ENCODE results near the gene TMEM131. TPM values are rescaled to one million over a fixed set of nuclear protein-coding genes. Genes with fewer than 3 reads are reported as not detected.
"Not testable (repeated sequence)": the region's sequence is repeated elsewhere in the genome, so short reads cannot be mapped to it uniquely, and the experiment has no call there.

Gene TMEM131
- total RNA-seq, 1 donor from 2014 or later = 35.4 TPM

DNA sequence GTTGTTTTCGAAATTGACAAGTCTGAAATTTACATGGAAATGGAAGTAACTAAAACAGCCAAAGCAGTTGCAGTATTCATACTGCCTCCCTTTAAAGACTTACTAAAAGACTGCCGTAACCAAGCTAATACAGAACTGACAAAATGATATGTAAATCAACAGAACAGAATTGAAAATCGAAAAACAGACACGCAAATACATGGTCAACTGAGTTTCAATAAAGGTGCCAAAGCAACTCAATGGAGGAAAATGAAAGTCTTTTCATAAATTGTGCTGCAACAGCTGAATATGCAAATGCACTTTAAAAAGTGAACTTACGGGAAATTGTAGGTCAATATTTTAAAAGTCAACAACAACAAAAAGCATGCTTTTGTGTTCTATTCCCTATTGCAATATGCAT lies 34.2 kb downstream of the TMEM131 start:
- no peak overlapping the region for H3K27ac ChIP-seq
- intact Hi-C loops (cut with DNase I) = no loop called here
- H3K36me3 ChIP-seq = no peaks in the 10 kb centered on the region
- no peak overlapping the region for H3K4me3 ChIP-seq
- no peaks in the 10 kb centered on the region for H3K9me3 ChIP-seq
- DNase-seq (ENCODE audit: extremely low spot score in 2 of 2) = no peak
- peaks cover 61% of the 10 kb centered on the region for H3K4me1 ChIP-seq
- TF ChIP-seq POLR2A (IDR thresholded peaks at IDR 0.05) (no peak), POLR2AphosphoS5 (IDR thresholded peaks at IDR 0.05; ENCODE audit: insufficient read depth in 1 of 2, low read depth in 1 of 2) (no peak)
- TF ChIP-seq, protein P1, sequence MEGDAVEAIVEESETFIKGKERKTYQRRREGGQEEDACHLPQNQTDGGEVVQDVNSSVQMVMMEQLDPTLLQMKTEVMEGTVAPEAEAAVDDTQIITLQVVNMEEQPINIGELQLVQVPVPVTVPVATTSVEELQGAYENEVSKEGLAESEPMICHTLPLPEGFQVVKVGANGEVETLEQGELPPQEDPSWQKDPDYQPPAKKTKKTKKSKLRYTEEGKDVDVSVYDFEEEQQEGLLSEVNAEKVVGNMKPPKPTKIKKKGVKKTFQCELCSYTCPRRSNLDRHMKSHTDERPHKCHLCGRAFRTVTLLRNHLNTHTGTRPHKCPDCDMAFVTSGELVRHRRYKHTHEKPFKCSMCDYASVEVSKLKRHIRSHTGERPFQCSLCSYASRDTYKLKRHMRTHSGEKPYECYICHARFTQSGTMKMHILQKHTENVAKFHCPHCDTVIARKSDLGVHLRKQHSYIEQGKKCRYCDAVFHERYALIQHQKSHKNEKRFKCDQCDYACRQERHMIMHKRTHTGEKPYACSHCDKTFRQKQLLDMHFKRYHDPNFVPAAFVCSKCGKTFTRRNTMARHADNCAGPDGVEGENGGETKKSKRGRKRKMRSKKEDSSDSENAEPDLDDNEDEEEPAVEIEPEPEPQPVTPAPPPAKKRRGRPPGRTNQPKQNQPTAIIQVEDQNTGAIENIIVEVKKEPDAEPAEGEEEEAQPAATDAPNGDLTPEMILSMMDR (IDR thresholded peaks at IDR 0.05) = no peak
- no peaks in the 10 kb centered on the region for H3K27me3 ChIP-seq

DNA sequence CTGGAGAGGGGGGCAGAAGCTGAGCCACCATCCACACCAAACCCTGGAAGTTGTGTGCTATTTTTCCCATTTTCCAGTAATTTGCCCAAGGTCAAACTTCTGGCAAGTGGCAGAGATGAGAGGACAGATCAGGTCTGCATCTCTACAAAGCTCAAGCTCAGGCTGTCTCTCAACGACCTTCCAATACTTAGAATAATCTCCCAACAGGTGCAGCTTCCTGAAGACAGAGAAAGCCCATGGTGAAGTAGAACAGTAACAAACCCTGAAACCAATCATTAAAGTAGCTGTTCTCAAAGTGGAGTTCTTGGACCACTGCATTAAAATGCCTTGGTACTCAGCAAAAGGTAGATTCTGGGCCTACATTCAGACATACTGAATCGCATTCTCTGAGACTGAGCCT lies 37.6 kb downstream of the TMEM131 start:
- no peaks in the 10 kb centered on the region for H3K36me3 ChIP-seq
- H3K27ac ChIP-seq = no peak overlapping the region
- no peaks in the 10 kb centered on the region for H3K9me3 ChIP-seq
- no peak overlapping the region for H3K4me3 ChIP-seq
- peaks cover 34% of the 10 kb centered on the region for H3K4me1 ChIP-seq
- no peak for TF ChIP-seq POLR2AphosphoS5 (IDR thresholded peaks at IDR 0.05; ENCODE audit: insufficient read depth in 1 of 2, low read depth in 1 of 2)
- H3K27me3 ChIP-seq = no peaks in the 10 kb centered on the region
- intact Hi-C loops (cut with DNase I) = no loop called here
- no peak for DNase-seq (ENCODE audit: extremely low spot score in 2 of 2)

DNA sequence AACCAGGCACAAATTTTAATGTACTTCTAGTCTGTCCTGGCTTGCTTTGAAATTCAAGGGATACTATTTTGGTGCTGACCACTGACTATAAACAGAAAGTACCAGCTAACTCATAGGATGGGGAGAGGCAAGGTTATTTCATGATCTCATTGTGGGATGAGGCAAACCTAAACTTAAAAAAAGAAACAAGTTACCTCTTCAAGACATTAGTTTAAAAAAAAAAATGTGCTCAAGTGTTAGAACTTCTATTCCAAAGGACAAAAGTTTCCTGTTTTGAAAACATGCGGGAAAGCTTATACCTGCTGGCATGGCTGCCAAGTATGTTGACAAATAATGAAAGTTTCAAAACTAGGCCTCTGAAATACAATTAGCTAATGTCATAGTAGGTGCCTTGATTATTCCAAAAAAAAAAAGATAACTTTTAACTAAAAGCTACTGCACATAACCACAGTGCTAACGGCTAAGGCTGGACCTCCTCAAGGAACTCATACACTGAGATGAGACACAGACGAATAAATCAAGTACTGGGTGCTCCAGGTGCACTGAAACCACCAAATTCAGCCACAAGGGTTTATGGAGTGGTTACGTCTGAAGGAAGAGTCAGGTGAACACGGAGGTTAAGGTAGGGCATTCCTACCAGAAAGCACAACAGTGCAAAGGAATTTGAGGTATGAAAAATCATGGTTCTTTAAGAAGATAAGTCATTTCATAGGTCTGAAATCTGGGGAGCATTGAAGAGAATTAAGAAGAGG lies 38.1 kb downstream of the TMEM131 start:
- H3K9me3 ChIP-seq = no peaks in the 10 kb centered on the region
- DNase-seq (ENCODE audit: extremely low spot score in 2 of 2) = no peak
- H3K27ac ChIP-seq = no peak overlapping the region
- H3K27me3 ChIP-seq = no peaks in the 10 kb centered on the region
- H3K4me1 ChIP-seq = peaks cover 29% of the 10 kb centered on the region
- no peak overlapping the region for H3K4me3 ChIP-seq
- TF ChIP-seq POLR2A (IDR thresholded peaks at IDR 0.05) = no peak
- intact Hi-C loops (cut with DNase I) = no loop called here
- no peaks in the 10 kb centered on the region for H3K36me3 ChIP-seq

DNA sequence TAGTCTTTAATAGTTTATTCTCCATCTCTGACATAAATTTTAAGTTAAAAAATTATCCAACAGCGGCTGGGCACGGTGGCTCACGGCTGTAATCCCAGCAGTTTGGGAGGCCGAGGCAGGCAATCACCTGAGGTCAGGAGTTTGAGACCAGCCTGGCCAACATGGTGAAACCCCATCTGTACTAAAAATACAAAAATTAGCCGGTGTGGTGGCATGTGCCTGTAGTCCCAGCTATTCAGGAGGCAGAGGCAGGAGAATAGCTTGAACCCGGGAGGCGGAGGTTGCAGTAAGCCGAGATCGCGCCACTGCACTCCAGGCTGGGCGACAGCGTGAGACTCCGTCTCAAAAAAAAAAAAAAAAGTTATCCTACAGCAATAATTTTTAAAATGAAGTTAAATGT lies 39.0 kb downstream of the TMEM131 start:
- intact Hi-C loops (cut with DNase I); H3K27ac ChIP-seq; H3K27me3 ChIP-seq; H3K4me3 ChIP-seq; H3K36me3 ChIP-seq; H3K9me3 ChIP-seq; DNase-seq (ENCODE audit: extremely low spot score in 2 of 2): not testable (repeated sequence)
- H3K4me1 ChIP-seq = peaks cover 30% of the 10 kb centered on the region

DNA sequence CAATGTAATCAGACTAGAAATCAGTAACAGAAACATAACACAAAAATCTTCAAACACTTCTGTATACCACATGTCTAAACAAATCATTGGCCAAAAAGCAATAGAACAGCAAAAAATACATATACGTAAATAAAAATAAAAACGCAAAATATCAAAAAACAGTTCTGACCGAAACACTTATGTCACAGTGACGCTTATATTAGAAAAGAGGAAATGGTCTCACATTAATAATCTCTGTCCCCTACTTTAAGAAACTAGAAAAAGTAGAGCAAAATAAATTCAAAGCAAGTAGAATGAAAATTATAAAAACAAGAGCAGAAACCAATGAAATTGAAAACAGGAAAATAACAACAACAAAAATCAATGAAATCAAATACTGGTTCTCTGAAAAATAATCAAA lies 41.9 kb downstream of the TMEM131 start:
- peaks cover 37% of the 10 kb centered on the region for H3K4me1 ChIP-seq
- H3K27me3 ChIP-seq = no peaks in the 10 kb centered on the region
- intact Hi-C loops (cut with DNase I) = no loop called here
- no peaks in the 10 kb centered on the region for H3K9me3 ChIP-seq
- H3K4me3 ChIP-seq = no peak overlapping the region
- no peak for DNase-seq (ENCODE audit: extremely low spot score in 2 of 2)
- TF ChIP-seq POLR2A (IDR thresholded peaks at IDR 0.05) (no peak), POLR2AphosphoS5 (IDR thresholded peaks at IDR 0.05; ENCODE audit: insufficient read depth in 1 of 2, low read depth in 1 of 2) (no peak)
- TF ChIP-seq, protein P1 (IDR thresholded peaks at IDR 0.05) = no peak
- H3K27ac ChIP-seq = no peak overlapping the region
- H3K36me3 ChIP-seq = no peaks in the 10 kb centered on the region

DNA sequence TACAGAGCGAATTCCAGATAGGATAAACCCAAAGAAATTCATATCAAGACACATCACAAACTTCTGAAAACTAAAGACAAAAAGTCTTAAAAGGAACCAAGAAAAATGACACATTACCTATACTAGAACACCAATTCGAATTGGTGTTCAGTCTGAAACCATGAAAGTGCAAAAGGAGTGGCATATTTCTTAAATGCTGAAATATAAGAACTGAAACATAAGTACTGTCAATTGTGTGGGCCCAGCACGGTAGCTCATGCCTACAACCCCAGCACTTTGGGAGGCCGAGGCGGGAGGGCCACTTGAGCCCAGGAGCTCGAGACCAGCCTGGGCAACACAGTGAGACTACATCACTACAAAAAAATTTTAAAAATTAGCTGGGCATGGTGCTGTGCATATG lies 43.4 kb downstream of the TMEM131 start:
- Histone ChIP-seq H3K4me3 (no peak overlapping the region), H3K36me3 (no peaks in the 10 kb centered on the region), H3K27me3 (no peaks in the 10 kb centered on the region), H3K27ac (no peak overlapping the region), H3K9me3 (no peaks in the 10 kb centered on the region), H3K4me1 (peaks cover 22% of the 10 kb centered on the region)
- TF ChIP-seq, protein P1 (IDR thresholded peaks at IDR 0.05) = no peak
- TF ChIP-seq POLR2AphosphoS5 (IDR thresholded peaks at IDR 0.05; ENCODE audit: insufficient read depth in 1 of 2, low read depth in 1 of 2) (no peak), POLR2A (IDR thresholded peaks at IDR 0.05) (no peak)
- intact Hi-C loops (cut with DNase I) = no loop called here
- no peak for DNase-seq (ENCODE audit: extremely low spot score in 2 of 2)

Data from vagina (tissue), 2 donors.